Testis (tissue), 2 donors: Measurements from ENCODE around the gene UBE2E2.

Source experiments
- CTCF ChIP-seq, 3 experiments: fragments of 450-650 bp in 2 of 3; fragments of 200-600 bp in 1 of 3; sonication (generic) in 1 of 3; IDR thresholded peaks; one replicate each; pipeline ENCODE4 v1.5.1; 2016 to 2019; ENCODE audit warnings: antibody characterized with exemption in 3 of 3, mild to moderate bottlenecking in 2 of 3, moderate library complexity in 1 of 3
- POLR2A ChIP-seq: fragments of 450-650 bp; IDR thresholded peaks from one replicate; pipeline ENCODE4 v1.6.1; 2017; ENCODE audit warnings: antibody characterized with exemption, mild to moderate bottlenecking, moderate library complexity

GRCh38 chr3:23248594-23249131 is 45.5 kb downstream of the UBE2E2 start:
- TF ChIP-seq CTCF (IDR thresholded peaks at IDR 0.05) (no peak), POLR2A (no peak)
